Dendritic cell treated with granulocyte-macrophage colony-stimulating factor and Interleukin-4, amounts not matched to agents 40 ng/mL and 50 ng/mL, for 4 days (primary cell): Measurements from ENCODE around the gene DUSP23.
A peak's percentile ranks its signal among the peaks of the same experiment; 100 is the strongest.

Experiments
- H3K27ac Mint-ChIP-seq: one replicate; pipeline ENCODE4 v1.8.0; 2022; ENCODE audit warnings: mild to moderate bottlenecking, mixed read lengths
- H3K27me3 Mint-ChIP-seq: one replicate; pipeline ENCODE4 v1.8.0; 2022; ENCODE audit warnings: mild to moderate bottlenecking, mixed read lengths
- H3K36me3 Mint-ChIP-seq: one replicate; pipeline ENCODE4 v1.8.0; 2022; ENCODE audit warnings: low read depth, mixed read lengths
- H3K4me1 Mint-ChIP-seq: one replicate; pipeline ENCODE4 v1.8.0; 2022; ENCODE audit warnings: low read depth, mixed read lengths
- H3K4me3 Mint-ChIP-seq: one replicate; pipeline ENCODE4 v1.8.0; 2022; ENCODE audit warnings: mild to moderate bottlenecking, moderate library complexity, mixed read lengths
- H3K9me3 Mint-ChIP-seq: one replicate; pipeline ENCODE4 v1.8.0; 2022; ENCODE audit warnings: mixed read lengths
- intact Hi-C: fragments of 100-400 bp; cut with micrococcal nuclease; formaldehyde crosslinking; loops from one replicate; pipeline ENCODE4 v1.15.0; 2022

DUSP23 gene

DNA sequence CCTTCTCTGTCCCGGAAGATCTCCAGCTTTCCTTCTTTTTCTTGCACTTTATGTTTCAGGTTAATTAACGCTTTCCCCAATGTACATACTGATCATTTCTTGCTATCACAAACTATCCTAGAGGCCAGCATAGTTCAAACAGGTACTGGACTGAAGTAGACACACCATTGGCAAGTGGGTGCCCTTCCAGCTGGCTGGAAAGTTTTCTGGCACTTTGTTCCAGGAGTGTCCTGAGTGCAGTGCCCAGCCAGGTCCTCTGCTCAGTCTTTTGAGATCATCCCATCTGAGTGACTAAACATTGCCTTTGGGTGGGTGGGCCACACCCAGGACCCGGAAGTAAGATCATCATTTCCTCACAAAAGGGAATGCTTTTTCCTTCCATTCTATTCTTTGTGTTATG is 15.0 kb upstream of the DUSP23 start:
- no peak overlapping the region for H3K4me3 Mint-ChIP-seq
- peaks cover 9% of the 10 kb centered on the region for H3K4me1 Mint-ChIP-seq
- H3K36me3 Mint-ChIP-seq, result no peaks in the 10 kb centered on the region
- intact Hi-C loops, result no loop called here
- H3K27me3 Mint-ChIP-seq, result peaks cover 3% of the 10 kb centered on the region
- no peaks in the 10 kb centered on the region for H3K9me3 Mint-ChIP-seq
- H3K27ac Mint-ChIP-seq, result no peak overlapping the region

DNA sequence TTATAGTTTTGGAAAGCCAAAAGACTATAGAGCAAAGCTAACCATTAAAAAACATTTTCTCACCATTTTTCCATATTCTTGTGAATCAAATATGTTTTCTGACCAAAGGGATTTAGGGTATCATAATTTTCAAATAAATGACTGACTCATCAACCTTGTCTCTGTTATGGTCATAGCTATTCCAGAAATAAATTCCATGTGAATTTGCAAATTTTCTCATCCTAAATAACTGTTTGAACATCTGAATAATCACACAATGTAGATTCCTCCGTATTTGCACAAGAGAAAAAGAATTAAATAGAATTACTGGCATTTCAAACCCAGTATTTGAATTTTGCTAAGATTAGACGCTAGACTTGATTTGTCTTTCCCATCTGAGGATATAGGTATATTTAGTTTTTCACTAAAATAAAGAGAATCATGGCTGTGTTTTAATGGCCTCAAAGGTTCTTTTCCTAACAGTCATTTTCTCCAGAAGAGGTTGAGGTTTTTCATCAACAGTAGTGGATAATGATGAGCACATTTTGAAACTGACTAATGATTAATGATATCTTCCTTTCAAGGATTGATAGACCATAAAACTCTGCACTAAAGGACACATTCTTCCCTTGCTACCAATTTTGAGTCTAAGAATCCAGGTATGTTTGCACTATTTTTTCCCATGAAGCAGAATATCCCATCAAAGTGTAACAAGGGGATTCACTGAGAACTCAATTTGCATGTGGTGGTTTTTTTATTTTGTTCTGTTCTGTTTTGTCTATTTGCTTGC is 9.5 kb upstream of the DUSP23 start:
- H3K4me1 Mint-ChIP-seq, result no peaks in the 10 kb centered on the region
- intact Hi-C loops, result no loop called here
- H3K27ac Mint-ChIP-seq, result no peak overlapping the region
- no peak overlapping the region for H3K4me3 Mint-ChIP-seq
- no peaks in the 10 kb centered on the region for H3K36me3 Mint-ChIP-seq
- H3K27me3 Mint-ChIP-seq, result peaks cover 1% of the 10 kb centered on the region
- H3K9me3 Mint-ChIP-seq, result no peaks in the 10 kb centered on the region

- Mint-ChIP-seq H3K27ac (no peak overlapping the region), H3K9me3 (no peaks in the 10 kb centered on the region), H3K4me3 (no peak overlapping the region), H3K4me1 (peaks cover 14% of the 10 kb centered on the region), H3K36me3 (no peaks in the 10 kb centered on the region), H3K27me3 (no peaks in the 10 kb centered on the region)
- intact Hi-C loops, result no loop called here
Observed at GRCh38 chr1:159774465-159774864, 6.3 kb upstream of the DUSP23 start.

DNA sequence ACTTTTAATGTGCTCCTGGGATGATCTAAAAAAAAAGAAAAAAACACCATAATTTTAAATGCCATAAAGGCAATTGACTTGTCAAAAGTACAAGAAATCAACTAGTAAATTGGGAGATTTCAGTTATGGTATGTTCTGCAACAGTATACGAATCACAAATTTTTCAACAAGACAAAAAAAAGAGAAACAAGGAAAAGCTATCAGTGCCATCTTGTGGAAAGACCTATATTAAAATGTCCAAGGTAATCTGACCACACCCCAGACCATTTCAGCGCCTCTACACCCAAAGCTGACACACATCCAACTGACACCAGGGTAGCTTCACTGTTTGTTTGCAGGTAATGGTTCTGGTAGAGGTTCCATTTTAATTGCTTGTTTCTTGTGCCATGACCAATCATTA is 5.0 kb upstream of the DUSP23 start:
- Mint-ChIP-seq H3K36me3 (no peaks in the 10 kb centered on the region), H3K27ac (no peak overlapping the region), H3K9me3 (no peaks in the 10 kb centered on the region), H3K4me3 (no peak overlapping the region), H3K27me3 (no peaks in the 10 kb centered on the region), H3K4me1 (peaks cover 16% of the 10 kb centered on the region)
- intact Hi-C loops, result loop anchor here (5.0 kb wide), 1 partner anchor 613 kb away; no protein-coding TSS in a partner anchor

- peaks cover 21% of the 10 kb centered on the region for H3K36me3 Mint-ChIP-seq
Observed at GRCh38 chr1:159778266-159778665, 2.5 kb upstream of the DUSP23 start.

GRCh38 chr1:159779403-159779851 is 1.3 kb upstream of the DUSP23 start:
- Mint-ChIP-seq H3K4me1 (peaks cover 50% of the 10 kb centered on the region), H3K27me3 (no peaks in the 10 kb centered on the region), H3K9me3 (no peaks in the 10 kb centered on the region), H3K4me3 (no peak overlapping the region), H3K27ac (peak overlapping the region; percentile 60), H3K36me3 (peaks cover 25% of the 10 kb centered on the region)
- intact Hi-C loops, result loop anchor here (5.0 kb wide), 1 partner anchor 617 kb away; no protein-coding TSS in a partner anchor

More at GRCh38 chr1:159778266-159778665, 2.5 kb upstream of the DUSP23 start:
- intact Hi-C loops, result loop anchor here (5.0 kb wide), 1 partner anchor 616 kb away; no protein-coding TSS in a partner anchor
- Mint-ChIP-seq H3K4me1 (peaks cover 39% of the 10 kb centered on the region), H3K27me3 (no peaks in the 10 kb centered on the region), H3K4me3 (no peak overlapping the region), H3K27ac (peak overlapping the region; percentile 60), H3K9me3 (no peaks in the 10 kb centered on the region)

DNA sequence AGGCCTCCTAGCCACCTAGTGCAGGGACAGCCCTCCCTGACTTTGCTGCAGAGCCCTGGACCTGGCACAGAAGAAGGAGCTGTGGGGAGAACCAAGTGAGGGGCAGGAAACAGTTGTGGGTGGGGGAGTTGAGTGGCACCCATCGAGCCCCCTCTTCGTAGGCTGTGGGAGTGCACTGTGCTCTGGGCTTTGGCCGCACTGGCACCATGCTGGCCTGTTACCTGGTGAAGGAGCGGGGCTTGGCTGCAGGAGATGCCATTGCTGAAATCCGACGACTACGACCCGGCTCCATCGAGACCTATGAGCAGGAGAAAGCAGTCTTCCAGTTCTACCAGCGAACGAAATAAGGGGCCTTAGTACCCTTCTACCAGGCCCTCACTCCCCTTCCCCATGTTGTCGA is 1.2 kb downstream of the DUSP23 start:
- Mint-ChIP-seq H3K27me3 (no peaks in the 10 kb centered on the region), H3K36me3 (peaks cover 27% of the 10 kb centered on the region), H3K4me3 (peak overlapping the region; percentile 80), H3K9me3 (no peaks in the 10 kb centered on the region), H3K27ac (peak overlapping the region; percentile 82), H3K4me1 (peaks cover 52% of the 10 kb centered on the region)
- intact Hi-C loops, result loop anchor here (5.0 kb wide), 3 partner anchors 45 to 225 kb away; partner anchors contain the start of gene SLAMF8

GRCh38 chr1:159783724-159784123 is 3.0 kb downstream of the DUSP23 start:
- H3K4me1 Mint-ChIP-seq, result peaks cover 46% of the 10 kb centered on the region
- peaks cover 1% of the 10 kb centered on the region for H3K27me3 Mint-ChIP-seq
- H3K4me3 Mint-ChIP-seq, result no peak overlapping the region
- H3K27ac Mint-ChIP-seq, result no peak overlapping the region
- no peaks in the 10 kb centered on the region for H3K9me3 Mint-ChIP-seq
- intact Hi-C loops, result loop anchor here (5.0 kb wide), 3 partner anchors 44 to 224 kb away; partner anchors contain the start of gene SLAMF8
- peaks cover 27% of the 10 kb centered on the region for H3K36me3 Mint-ChIP-seq

- Mint-ChIP-seq H3K9me3 (no peaks in the 10 kb centered on the region), H3K4me1 (peaks cover 32% of the 10 kb centered on the region), H3K27me3 (peaks cover 1% of the 10 kb centered on the region), H3K36me3 (peaks cover 22% of the 10 kb centered on the region), H3K27ac (no peak overlapping the region), H3K4me3 (no peak overlapping the region)
- intact Hi-C loops, result no loop called here
Observed at GRCh38 chr1:159786465-159786864, 5.7 kb downstream of the DUSP23 start.

GRCh38 chr1:159786966-159787365 is 6.2 kb downstream of the DUSP23 start:
- peaks cover 17% of the 10 kb centered on the region for H3K36me3 Mint-ChIP-seq
- H3K27ac Mint-ChIP-seq, result no peak overlapping the region
- H3K4me3 Mint-ChIP-seq, result no peak overlapping the region
- no peaks in the 10 kb centered on the region for H3K9me3 Mint-ChIP-seq
- intact Hi-C loops, result no loop called here
- peaks cover 27% of the 10 kb centered on the region for H3K4me1 Mint-ChIP-seq
- peaks cover 6% of the 10 kb centered on the region for H3K27me3 Mint-ChIP-seq

DNA sequence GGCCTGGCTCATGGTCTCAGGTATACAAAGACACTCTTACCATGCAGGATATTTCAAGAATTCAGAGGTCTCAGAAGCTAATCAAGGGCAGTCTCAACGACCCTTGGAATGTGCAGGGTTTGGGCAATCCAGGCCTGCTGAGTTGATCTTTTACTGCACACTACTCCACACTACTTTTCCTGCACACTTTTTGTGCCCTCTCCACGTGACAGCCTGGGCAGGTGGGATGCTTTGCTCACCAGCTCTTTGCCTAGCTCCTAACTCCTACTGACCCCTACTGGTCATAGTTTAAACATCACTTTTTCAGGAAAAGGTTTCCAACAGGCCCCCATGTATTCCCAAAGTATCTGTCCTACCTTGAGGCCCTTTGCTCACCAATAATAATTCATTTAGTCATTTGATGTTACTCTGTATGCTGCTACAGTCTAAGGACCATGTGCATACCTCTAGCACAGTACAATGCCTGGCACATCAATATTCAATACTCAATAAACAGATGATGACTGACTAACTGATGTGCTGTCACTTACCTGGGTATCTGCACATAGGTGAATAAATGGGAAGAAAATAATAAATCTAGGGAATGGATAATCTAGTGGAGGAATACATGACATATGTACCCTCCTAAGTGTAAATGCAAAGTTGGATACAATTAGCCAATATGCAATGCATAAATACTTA is 9.6 kb downstream of the DUSP23 start:
- peaks cover 14% of the 10 kb centered on the region for H3K27me3 Mint-ChIP-seq
- no peaks in the 10 kb centered on the region for H3K9me3 Mint-ChIP-seq
- intact Hi-C loops, result loop anchor here (5.0 kb wide), 1 partner anchor 578 kb away; no protein-coding TSS in a partner anchor
- H3K4me3 Mint-ChIP-seq, result no peak overlapping the region
- H3K4me1 Mint-ChIP-seq, result no peaks in the 10 kb centered on the region
- no peaks in the 10 kb centered on the region for H3K36me3 Mint-ChIP-seq
- H3K27ac Mint-ChIP-seq, result no peak overlapping the region

DNA sequence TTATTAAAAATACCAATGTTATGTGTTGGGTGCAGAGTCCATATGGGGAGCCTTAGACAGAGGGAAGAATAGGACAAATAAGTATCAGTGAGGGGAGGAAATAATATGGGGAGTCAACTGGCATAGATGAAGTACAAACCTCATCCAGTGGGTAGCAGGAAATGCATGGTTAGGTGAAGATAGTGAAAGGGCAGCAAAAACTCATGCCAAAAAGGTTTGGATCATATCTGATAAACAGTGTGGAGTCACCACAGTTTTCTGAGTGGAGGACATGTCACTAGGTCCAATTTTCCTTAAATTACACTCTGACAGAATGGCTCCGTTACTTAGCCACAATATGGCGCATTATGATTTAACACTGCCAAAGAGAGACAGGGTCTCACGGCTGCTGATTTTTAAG is 10.3 kb downstream of the DUSP23 start:
- Mint-ChIP-seq H3K9me3 (no peaks in the 10 kb centered on the region), H3K27me3 (peaks cover 14% of the 10 kb centered on the region), H3K27ac (no peak overlapping the region), H3K4me1 (no peaks in the 10 kb centered on the region), H3K4me3 (no peak overlapping the region), H3K36me3 (no peaks in the 10 kb centered on the region)
- intact Hi-C loops, result loop anchor here (5.0 kb wide), 1 partner anchor 579 kb away; no protein-coding TSS in a partner anchor

DNA sequence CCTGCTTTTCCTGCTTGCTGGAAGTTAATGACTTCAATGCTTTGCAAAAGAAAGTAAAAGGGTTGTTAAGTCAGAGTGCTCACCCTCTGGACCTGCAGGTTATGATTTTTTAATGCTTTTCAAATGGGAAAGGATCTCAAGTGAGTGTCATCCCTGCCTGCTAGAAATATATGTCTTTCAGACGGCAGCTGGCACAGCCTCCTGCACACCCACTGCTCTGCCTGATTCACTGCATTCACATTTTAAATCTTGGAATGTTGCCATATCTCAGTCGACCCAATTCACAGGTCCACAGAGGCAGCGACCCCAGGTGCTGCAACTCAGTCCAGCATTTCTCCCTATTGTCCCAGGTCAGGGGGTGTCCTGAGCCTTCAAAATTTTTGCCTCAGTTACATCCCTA is 10.7 kb downstream of the DUSP23 start:
- no peaks in the 10 kb centered on the region for H3K4me1 Mint-ChIP-seq
- no peaks in the 10 kb centered on the region for H3K36me3 Mint-ChIP-seq
- no peak overlapping the region for H3K27ac Mint-ChIP-seq
- H3K4me3 Mint-ChIP-seq, result no peak overlapping the region
- H3K27me3 Mint-ChIP-seq, result peaks cover 16% of the 10 kb centered on the region
- intact Hi-C loops, result loop anchor here (5.0 kb wide), 1 partner anchor 579 kb away; no protein-coding TSS in a partner anchor
- H3K9me3 Mint-ChIP-seq, result no peaks in the 10 kb centered on the region

DNA sequence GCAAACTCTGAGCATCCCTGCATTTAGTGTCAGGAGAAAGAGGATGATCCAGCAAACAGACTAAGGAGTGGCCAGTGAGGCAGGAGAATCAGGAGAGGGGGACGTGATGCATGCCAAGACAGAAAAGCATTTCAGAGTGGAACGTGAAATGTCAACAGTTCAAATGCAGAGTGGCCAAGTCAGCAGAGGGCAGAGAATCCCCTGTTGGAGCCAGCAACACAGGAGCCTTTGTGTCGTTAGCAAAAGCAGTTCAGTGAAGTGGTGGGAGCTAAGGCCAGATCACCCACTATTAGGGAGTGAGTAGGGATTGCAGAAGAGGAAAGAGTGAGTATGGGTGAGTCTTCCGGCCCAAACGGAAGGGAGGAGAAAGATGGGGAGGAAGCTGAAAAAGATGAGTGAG is 14.8 kb downstream of the DUSP23 start:
- Mint-ChIP-seq H3K4me3 (no peak overlapping the region), H3K27ac (no peak overlapping the region), H3K9me3 (no peaks in the 10 kb centered on the region), H3K4me1 (peaks cover 18% of the 10 kb centered on the region), H3K36me3 (no peaks in the 10 kb centered on the region), H3K27me3 (peaks cover 25% of the 10 kb centered on the region)
- intact Hi-C loops, result loop anchor here (5.0 kb wide), 1 partner anchor 638 kb away; no protein-coding TSS in a partner anchor
